Fibroblast of peridontal ligament (primary cell): ENCODE data around the gene BCL11B.

Experiments used
- DNase-seq: peaks from one replicate; pipeline ENCODE4 v3.0.0-alpha.2; 2010; ENCODE audit errors: extremely low read depth

The BCL11B gene

DNA sequence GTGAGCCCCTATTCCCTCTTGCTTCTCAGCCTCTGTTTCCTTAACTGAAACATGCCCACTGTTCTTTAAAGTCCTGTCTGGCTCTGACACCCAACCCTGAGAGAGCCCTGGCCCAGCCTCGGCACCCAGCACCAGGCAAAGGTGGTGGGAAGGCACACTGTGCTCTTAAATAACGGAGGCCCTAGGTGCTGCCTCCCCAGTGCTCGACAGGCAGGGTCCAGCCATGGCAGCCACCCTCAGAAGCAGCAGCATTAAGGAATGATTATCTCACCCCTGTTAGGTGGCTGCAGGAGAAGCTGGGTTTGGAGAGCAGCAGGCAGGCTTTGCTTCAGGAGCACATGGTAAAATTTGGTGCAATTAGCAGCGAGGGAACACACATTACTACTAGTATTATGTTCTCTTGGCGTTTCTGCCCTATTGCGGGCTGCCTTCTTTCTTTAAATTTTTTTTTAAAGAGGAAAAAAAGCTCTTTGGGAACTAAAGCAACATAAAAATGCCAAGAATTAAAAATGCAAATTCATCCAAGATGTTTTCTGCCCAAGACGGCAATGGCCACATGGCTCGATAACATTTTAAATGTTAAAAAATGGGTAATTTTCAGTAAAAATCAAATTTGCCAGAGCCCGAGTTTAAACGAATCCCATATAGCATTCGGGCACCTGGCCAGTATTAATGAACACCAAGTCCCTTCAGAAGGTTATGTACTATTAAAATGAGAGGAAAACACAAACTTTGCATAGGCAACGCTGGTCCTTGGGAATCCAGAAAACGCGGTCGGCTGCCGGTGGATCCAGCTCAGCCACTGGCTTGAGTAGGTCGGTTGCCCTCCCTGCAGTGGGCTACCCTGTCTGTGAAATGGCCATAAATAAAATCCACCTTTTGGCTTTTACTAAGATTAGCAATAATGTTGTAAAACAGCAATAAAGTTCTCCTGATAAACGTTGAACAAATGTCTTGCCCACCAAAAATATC, 152.2 kb downstream of the BCL11B start:
- DNase-seq, result no peak
